ENCODE results near the gene DLG2. TPM values are rescaled to one million over a fixed set of nuclear protein-coding genes. Genes with fewer than 3 reads are reported as not detected.

The DLG2 gene
- total and polyA plus RNA-seq, 2 donors (not counting 3 experiments of a cell fraction or from before 2014, with no cell fraction given) = 0.15 to 1.1 TPM

GRCh38 chr11:85647078-85647477, 19.9 kb upstream of the DLG2 start:
- BruUV-seq (replicated peaks) = no TSS peak

More at GRCh38 chr11:85647078-85647477, 19.9 kb upstream of the DLG2 start:
- ChIA-PET POLR2A (interaction anchor here (1.2 to 1.7 kb wide), 4 partner anchors 10 to 19 kb away, joined by 3 to 9 read pairs (median 5); partner anchors contain the start of genes CREBZF and TMEM126B), CTCF (interaction anchor here (0.9 to 2.0 kb wide), 8 partner anchors 10 to 208 kb away, joined by 3 to 8 read pairs (median 4); partner anchors contain the start of genes CCDC83, CREBZF, DLG2 and TMEM126B)
- Histone ChIP-seq H3K4me3 (replicated peaks in 1 of 3; ENCODE audit: insufficient read depth in 1 of 3, low read depth in 1 of 3, low read length in 3 of 3) (peak overlapping the region; percentile 68 to 96 (median 79)), H3K4me2 (ENCODE audit: insufficient read depth, low read length) (peak overlapping the region; percentile 88), H3K36me3 (ENCODE audit: control insufficient read depth in 2 of 2, extremely low read depth in 1 of 2, insufficient read depth in 2 of 2, low read length in 2 of 2) (no peaks in the 10 kb centered on the region), H3K9me3 (replicated peaks; ENCODE audit: control insufficient read depth, insufficient read depth, low read length) (no peaks in the 10 kb centered on the region), H3K27ac (ENCODE audit: insufficient read depth, low read depth, low read length) (no peak overlapping the region), H3K27me3 (ENCODE audit: control insufficient read depth in 2 of 2, insufficient read depth in 2 of 2, low read length in 2 of 2) (peaks cover 7 to 27% of the 10 kb centered on the region in 2 experiments), H4K20me1 (replicated peaks; ENCODE audit: control insufficient read depth, extremely low read depth, insufficient read depth, low read length) (no peaks in the 10 kb centered on the region), H3K4me1 (ENCODE audit: control insufficient read depth, extremely low read depth, insufficient read depth, low read length) (peaks cover 11% of the 10 kb centered on the region), H3K79me2 (ENCODE audit: control insufficient read depth, insufficient read depth, low read length) (peaks cover 20% of the 10 kb centered on the region), H2AFZ (ENCODE audit: low read depth, low read length) (peak overlapping the region; percentile 92), H3K9ac (replicated peaks; ENCODE audit: extremely low read depth, insufficient read depth, low read length) (peak overlapping the region; percentile 92), H3K9me1 (replicated peaks; ENCODE audit: control insufficient read depth, extremely low read depth, insufficient read depth, low read length) (no peaks in the 10 kb centered on the region)
- intact Hi-C loops (cut with micrococcal nuclease) = loop anchor here (1.0 kb wide), 1 partner anchor 19 kb away; the partner anchor contains the start of gene TMEM126B
- TF ChIP-seq MAX (IDR thresholded peaks at IDR 0.05; ENCODE audit: insufficient read depth, insufficient read length) = no peak
- no peak for TF ChIP-seq POLR2AphosphoS5 (IDR thresholded peaks at IDR 0.05; ENCODE audit: insufficient read depth, low read depth, low read length)
- no peak for TF ChIP-seq MYC (IDR thresholded peaks at IDR 0.05; ENCODE audit: low read depth, low read length)
- TF ChIP-seq POLR2A (IDR thresholded peaks at IDR 0.05; ENCODE audit: low read depth, low read length) = no peak
- TF ChIP-seq, protein P1, sequence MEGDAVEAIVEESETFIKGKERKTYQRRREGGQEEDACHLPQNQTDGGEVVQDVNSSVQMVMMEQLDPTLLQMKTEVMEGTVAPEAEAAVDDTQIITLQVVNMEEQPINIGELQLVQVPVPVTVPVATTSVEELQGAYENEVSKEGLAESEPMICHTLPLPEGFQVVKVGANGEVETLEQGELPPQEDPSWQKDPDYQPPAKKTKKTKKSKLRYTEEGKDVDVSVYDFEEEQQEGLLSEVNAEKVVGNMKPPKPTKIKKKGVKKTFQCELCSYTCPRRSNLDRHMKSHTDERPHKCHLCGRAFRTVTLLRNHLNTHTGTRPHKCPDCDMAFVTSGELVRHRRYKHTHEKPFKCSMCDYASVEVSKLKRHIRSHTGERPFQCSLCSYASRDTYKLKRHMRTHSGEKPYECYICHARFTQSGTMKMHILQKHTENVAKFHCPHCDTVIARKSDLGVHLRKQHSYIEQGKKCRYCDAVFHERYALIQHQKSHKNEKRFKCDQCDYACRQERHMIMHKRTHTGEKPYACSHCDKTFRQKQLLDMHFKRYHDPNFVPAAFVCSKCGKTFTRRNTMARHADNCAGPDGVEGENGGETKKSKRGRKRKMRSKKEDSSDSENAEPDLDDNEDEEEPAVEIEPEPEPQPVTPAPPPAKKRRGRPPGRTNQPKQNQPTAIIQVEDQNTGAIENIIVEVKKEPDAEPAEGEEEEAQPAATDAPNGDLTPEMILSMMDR (IDR thresholded peaks at IDR 0.05; ENCODE audit: extremely low read depth in 1 of 2, insufficient read depth in 1 of 2, low read depth in 1 of 2, low read length in 2 of 2) = no peak
- TF ChIP-seq FOS (IDR thresholded peaks at IDR 0.05; ENCODE audit: borderline replicate concordance, insufficient read depth, low read length) = no peak
- TF ChIP-seq EZH2 (IDR thresholded peaks at IDR 0.05; ENCODE audit: borderline replicate concordance, low read depth, low read length, severe bottlenecking) = no peak
- TF ChIP-seq JUN (IDR thresholded peaks at IDR 0.05; ENCODE audit: borderline replicate concordance, insufficient read depth, insufficient read length, low read depth) = no peak
- TF ChIP-seq GATA2 (IDR thresholded peaks at IDR 0.05; ENCODE audit: insufficient read depth, insufficient read length, low read depth, low read length) = no peak
- no peak for DNase-seq (ENCODE audit: low read depth, low spot score)
- FAIRE-seq = no peak
- dilution Hi-C loops (cut with MboI; ENCODE audit: extremely low pct_ligation_motif_present, low sequenced_read_pairs) = no loop called here
